Stimulated activated CD8-positive, alpha-beta memory T cell treated with anti-CD3 and anti-CD28 coated beads, Interleukin-15, amount 100 ng/mL, for 1 hour (primary cell): Measurements from ENCODE around the gene KIF18A.
"Not testable (repeated sequence)": the region's sequence is repeated elsewhere in the genome, so short reads cannot be mapped to it uniquely, and the experiment has no call there.

ENCODE experiments used
- DNase-seq: peaks from one replicate; pipeline ENCODE4 v3.0.0-alpha.2; 2020; ENCODE audit warnings: low read depth

Gene KIF18A

DNA sequence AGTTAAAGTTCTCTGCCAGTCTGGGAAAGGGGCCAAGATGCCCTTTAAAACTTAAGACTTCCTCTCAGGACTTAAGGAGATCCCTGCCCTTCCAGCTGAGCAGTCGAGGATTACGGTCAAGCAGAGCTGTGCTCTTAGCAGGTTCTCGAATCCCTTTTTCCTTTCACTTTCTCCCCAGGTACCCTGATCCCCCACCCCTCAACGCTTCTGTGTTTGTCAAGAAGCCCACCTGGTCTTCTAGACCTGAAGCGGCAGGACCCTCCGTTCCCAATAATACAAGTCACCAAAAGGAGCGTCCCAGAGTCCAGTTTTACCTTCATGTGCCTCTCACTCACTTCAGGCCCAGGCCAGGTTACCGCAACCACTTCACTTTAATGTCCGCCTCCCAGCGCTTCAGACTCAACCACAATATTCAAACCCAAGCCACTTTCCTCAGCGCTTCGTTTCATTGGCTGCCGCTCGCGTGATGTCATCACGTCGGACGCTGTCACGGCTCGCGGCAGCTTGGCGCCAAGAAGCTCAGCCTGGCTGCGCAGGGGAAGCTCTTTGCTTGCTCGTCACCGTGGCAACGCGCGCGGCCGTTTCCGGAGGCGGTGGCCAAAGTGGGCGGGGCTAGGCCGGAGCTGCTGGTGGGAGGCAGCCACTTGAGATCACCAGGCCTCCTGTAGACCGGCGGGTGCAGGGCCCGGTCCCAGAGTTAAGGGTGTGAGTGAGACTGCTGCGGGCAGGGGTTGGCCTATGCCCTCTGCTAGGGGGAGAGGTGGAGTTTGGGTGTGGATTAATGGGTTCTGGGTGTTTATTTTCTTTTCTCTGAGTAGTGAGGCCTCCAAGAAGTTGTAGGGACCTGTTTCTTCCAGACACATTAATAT, at the start of gene KIF18A, which contains the start of gene METTL15:
Gene KIF18A, minus strand, starts transcription at position 407 of the 869 bp plus-strand sequence. CDS start 10,209 bp downstream, outside the sequence.
Gene METTL15, plus strand, starts transcription at position 639 of the 869 bp plus-strand sequence. CDS start 4,947 bp downstream, outside the sequence.
- DNase-seq: peak; percentile 97

DNA sequence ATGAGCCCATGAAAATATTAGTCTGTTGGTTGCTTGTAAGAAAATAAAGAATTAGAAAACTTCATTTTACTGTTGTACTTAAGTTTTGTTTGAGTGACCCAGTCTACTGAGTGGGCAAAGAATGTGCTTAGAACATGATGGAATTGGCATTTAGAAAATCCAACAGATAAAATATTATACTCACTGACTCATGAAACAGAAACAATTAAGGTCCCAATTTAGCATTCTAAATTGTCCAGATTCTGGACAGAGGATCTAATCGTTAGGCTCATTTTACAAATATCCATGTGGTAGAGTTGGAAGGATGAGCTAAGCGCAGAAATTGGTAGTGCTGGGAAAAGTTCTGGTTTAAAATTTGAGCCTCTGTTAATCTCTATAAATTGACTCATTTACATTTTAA, 45.6 kb upstream of the KIF18A start:
- DNase-seq: no peak

DNA sequence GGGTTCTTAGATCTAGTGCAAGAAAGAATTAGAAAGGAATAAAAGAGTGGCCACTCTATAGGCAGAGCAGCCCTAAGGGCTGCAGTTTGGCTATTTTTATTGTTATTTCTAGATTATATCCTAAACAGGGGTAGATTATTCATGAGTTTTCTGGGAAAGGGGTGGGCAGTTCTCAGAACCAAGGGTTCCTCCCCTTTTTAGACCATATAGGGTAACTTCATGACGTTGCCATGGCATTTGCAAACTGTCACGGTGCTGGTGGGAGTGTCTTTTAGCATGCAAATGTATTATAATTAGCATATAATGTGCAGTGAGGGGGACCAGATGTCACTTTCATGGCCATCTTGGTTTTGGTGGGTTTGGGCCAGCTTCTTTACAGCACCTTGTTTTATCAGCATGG, 44.8 kb upstream of the KIF18A start:
- DNase-seq: no peak

DNA sequence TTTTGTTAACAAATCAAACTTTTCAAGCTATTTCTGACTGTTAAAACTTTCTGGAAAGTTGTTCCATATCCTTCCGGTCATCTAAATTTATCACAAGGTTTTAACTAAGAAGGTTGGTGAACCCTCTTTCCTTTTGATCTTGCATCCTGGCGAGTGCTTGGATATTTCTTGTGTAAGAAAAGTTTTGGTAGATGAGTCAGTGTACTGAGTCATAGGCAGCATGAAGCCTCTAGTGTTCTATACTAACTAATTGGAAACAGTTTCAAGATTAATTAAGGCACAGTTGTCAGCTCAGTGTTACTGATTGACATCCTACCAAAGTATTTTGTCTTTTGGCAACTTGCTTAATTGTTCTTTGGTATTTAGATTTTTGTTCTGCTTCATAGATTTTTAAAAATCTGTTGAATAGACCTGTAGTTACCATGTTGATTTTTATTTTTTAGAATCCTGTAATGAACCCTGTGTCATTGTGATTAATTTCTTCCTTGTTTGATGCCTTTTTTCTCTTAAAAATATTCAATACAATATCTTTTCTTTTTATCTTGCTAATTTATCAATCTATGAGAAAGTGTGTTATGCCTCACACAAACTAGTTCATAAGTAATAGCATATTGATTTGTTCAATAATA, 38.3 kb upstream of the KIF18A start:
- no peak for DNase-seq

DNA sequence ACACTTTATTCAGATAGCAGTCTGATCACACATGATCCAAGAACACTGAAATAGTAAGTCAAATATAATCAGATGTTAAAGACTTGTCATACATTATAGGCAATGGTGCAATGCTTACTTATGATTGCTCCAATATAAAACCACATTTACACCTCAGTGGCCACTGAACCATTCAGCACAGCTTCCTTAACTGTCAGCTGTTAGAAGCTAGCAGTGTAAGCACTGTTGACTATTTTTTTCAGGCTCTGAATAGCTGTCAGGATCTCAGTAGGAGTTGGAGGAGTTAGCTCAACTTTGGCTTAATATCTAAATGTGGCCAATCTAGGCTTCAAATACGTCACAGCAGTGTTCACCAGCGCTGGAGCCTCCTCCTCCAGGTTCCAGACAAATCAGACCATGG, 36.9 kb upstream of the KIF18A start:
- DNase-seq: no peak

DNA sequence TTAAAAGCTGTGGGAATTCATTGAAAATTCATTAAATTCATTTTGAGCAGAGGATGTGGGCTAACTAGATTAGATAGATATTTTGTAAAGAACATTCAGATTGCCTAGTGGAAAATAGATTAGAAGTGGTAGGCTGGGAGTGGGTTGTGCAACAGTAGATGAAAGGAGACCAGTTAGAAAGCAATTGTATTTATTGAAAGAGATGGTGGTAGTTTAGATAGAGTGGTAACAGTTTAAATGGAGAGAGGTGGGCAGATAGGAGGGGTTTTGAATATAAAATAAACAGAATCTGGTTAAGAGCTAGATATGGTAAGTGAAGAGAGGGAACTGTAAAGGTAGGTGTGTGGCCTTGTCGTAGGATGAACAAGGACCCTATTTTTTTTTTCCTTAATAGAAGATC, 34.8 kb upstream of the KIF18A start:
- no peak for DNase-seq

DNA sequence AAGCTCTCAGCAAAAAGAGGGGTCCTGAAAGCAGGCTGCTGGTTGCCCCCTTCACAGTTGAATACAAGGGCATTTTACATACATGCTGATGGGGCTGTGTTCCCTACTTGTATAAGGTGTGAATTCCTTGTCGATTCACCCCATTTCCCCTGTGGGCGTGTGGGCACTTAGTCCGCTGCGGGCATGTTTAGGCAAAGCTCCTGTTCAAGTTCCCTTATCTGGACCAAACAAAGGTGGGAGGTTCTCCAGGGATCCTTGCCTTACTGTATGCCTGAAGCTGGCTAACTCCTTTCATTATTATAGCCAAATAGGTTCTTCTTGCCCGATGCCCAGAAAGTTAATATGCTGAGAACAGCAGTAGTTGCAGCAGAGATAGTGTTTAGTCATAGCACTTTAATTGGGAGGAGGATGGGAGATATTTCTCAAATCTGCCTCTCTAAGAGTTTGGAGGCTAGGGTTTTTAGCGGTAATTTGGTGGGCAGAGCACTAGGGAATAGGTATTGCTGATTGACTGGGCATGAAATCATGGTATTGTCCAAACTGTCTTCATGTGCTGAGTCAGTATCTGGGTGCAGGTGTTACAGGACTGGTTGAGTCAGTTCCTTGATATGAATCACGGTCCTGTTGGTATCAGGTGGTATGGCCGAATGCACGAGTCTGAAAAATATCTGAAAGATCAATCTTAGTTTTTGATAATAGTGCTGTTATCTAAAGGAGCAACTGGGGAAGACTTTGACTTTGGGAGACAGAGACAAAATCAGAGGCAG, 32.9 kb upstream of the KIF18A start:
- DNase-seq: no peak

DNA sequence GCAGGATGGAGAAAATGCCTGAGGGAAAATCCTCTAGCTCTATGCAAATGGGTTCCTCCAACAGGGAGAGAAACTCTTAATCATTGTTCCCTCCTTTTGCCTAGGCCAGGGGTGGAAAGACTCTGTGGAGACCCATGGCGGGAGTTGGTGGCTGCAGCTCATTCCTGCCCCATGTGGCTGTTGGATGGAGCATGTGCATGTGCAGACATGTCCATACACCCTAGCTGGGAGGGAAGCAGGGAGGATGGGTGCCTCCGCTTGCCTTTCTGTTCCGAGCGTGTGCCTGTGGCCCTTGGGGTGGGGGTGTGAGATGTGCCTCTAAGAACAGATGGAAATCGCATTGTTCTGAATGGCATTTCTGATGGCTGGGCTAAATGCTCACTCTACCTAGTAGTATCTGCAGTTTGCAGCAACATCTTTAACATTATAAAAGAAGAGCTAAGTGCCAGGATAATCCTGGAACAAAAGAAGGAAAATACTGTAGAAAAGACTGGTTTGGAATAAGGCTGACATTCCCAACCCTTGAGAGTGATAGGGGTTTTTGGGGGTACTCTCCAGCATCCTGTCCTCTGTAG, 32.0 kb upstream of the KIF18A start:
- no peak for DNase-seq

DNA sequence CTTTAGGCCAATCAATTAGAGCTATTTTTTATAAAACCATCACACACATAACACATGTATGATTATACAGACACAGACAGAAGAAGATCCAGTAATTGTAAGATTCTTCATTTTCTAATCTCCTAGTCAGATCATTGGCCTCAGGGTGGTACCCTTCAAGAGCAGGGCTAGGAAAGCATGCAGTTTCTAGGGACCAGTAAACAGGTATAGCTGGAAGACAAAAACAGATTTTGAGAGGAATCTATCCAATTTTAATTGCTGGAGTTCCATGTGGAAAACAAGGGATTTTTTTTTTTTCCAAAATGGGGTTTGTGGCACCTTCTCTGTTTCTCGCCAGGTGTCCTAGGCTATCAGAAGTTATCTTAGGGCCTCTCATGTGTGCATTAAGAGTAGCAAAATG, 29.9 kb upstream of the KIF18A start:
- DNase-seq: no peak

DNA sequence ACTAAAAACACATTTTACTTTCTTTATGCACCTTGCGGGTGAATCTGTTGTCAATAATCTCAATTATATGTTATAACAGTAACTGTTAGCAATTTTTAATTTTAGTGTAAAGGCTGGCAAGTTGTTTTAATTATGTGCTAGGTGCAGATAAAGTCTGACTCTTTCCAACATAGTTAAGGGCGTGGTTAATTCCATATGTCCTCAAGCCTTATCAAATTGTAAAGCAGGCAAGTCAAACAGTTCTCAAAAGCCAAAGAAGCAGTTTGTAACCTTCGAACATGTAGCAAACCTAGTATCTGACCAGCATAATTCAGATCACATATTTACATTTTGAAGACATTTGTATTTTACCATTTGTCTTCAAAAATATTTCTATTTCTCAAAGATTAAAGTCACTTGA, 29.4 kb upstream of the KIF18A start:
- no peak for DNase-seq

DNA sequence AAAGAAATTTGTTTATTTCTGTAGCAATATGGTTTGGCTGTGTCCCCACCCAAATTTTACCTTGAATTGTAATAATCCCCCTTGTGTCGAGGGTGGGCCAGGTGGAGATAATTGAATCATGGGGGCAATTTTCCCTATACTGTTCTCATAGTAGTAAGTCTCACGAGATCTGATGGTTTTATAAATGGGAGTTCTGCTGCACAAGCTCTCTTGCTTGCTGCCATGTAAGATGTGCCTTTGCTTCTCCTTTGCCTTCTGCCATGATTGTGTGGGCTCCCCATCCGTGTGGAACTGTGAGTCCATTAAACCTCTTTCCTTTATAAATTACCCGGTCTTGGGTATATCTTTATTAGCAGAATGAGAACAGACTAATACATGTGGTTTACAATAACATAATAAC, 28.2 kb upstream of the KIF18A start:
- DNase-seq: not testable (repeated sequence)

DNA sequence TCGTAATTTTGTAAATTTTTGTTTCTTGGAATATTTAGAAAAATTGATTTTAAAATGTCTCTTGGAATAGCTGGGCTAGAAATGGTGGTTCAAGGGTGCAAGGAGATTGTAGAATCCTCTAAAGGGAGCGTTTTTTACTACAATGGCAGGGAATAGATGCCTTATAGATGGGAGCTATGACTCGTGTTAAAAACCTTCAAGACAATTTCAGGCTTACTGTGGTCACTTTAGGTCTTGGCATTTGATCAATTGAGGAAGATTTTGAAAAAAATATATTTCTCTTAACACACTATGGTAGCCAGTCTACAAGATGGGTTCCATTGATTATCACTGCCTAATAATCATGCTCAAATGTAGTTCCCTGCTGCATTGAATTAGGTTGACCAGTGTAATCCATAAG, 25.2 kb upstream of the KIF18A start:
- DNase-seq: no peak

DNA sequence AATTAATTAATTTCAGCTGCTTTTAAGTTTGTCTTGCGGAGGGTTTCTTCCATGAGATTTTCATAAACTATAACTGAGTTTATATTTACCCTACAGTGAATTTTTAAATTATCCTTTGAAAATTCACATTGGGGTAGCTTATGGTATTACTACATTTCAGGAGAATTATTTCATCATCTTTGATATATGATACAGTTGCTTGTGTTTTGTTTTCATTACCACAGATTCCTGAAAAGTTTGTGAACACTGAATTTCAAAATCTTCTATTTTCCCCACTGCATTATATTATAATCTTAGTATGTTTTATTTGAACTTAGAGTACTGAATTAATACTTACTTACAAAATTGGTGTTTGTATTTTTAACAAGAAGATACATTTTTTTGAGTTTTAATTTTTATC, 24.6 kb upstream of the KIF18A start:
- no peak for DNase-seq

DNA sequence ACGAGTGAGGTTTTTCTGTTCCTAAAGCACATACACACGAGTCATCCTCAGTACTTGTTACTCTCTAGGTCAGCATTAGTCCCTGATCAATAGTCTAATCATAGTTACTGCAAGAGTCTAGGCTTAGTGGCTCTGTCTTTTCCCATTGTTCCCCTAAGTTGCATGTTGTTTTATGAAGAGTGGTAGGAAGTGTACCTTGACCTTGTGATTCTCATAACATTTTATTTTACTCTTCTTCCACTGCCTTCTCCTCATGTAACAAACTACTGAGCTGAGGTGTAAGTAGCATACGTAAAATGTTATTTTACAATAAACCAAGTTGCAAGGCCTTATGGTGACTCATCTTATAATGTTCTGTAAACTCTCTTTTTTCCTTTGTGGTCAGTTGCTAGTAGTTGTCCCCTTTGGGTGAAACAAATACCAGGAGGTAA, 15.2 kb upstream of the KIF18A start:
- no peak for DNase-seq

DNA sequence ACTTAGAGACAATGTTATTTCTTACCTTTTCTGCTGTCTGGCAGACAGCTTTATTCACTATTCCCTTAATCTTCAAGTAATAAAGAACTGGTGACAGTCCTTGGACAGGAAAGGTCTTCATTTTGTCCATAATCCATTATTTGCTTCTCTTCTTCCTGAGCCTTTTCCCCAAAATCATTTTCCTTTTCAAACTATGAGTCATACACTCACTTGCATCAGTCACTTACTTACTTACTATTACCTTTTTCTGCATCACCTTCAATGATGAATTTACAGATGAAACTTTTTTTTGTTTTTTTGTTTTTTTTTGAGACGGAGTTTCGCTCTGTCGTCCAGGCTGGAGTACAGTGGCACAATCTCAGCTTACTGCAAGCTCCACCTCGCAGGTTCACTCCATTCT, 9.8 kb upstream of the KIF18A start:
- DNase-seq: no peak

DNA sequence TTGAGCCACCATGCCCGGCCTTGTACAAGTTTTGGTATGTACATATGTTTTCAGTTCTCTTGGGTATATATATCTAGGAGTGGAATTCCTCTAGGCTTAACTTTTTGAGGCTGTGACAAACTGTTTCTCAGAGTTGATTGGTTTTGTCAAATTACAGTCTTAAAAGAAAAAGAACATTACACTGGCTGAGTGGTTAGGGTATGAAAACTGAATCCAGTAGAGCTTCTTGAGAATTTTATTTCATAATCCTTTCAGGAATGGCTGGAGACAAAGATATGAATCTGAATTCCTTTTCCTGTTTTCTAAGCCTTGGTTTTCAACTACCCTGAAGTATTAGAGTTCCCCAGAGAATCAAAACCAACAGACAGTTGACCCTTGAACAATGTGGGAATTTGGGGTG, 6.8 kb upstream of the KIF18A start:
- DNase-seq: no peak

DNA sequence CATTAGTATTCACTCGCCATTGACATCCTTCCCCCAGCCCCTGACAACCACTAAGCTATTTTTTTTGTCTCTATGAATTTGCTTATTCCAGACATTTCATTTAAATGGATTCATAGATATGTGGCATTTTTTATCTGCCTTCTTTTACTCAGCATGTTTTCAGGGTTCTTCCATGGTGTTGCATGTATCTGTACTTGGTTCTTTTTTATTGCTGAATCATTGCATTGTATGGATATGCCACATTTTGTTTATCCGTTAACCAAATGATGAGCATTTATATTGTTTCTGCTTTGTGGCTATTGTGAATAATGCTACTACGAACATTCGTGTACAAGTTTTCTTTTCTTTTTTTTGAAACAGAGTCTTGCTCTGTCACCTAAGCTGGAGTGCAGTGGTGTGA, 6.2 kb upstream of the KIF18A start:
- no peak for DNase-seq

DNA sequence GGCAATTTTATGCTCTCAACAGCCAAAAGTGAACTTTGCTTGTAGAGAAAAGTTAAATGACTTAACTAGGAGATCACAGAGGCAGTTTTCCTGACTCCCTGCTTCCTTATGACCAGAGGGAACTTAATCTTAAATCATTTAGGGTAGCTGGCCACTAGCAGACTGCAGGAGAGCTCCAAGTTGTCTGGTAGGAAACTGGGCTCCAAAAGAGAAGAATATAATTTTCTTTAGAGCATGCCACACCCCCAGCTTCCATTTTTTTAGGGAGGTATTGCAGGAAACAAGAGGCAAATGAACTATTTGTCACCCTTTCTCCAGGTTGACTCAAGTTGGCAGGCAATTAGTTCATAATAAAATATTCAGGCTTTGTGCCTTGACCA, 2.9 kb upstream of the KIF18A start:
- DNase-seq: no peak

DNA sequence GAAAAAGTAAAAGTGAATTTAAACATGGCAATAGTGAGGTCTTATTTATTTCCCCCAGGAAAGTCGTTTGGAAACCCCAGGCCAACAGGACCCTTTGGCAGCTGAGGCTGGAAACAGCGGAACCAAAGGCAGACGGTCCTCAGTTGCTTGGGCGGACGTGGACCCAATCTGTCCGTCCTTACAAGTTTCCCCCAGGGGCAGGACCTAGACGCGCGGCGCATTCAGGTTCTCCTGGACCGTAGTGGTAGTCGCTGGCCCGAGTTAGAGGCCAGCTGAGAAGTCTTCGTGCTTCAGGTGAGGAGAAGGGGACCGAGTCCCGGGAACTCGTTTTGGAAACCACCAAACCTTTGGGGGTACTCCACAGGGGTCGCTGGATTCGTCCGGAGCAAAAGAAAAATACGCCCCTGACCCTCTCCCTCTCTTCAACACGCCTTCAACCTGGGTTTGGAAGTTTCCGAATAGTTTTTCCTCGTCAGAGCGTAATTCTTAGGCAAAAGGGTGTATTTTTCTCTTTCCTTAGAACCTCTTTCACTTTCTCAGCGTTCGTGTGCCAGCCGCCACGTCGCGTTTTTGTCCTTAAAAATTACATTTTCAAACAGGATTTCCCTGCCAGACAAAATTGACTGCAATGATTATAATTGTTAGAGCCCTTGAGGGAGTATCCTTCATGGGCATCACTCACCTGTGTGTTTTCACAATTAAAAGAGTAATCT, 2.3 kb upstream of the KIF18A start:
- peak; percentile 29 for DNase-seq

DNA sequence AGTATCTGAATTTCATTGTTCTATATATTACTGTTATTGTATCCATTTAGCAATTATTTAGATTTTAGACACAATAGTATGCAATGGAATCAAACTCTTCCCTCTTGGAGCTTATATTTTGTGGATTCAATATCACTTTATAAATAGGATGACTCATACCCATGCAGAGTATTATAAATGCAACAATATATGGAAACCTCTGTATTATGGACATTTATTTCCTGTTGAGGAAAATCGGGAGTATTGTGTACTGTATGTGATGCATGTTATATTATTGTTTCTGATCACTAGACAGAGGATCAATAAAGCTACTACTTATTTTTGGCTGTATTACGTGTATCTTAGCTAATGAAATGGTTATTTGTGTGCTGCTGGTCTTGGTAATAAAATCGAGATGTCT, 1.0 kb upstream of the KIF18A start:
- no peak for DNase-seq

DNA sequence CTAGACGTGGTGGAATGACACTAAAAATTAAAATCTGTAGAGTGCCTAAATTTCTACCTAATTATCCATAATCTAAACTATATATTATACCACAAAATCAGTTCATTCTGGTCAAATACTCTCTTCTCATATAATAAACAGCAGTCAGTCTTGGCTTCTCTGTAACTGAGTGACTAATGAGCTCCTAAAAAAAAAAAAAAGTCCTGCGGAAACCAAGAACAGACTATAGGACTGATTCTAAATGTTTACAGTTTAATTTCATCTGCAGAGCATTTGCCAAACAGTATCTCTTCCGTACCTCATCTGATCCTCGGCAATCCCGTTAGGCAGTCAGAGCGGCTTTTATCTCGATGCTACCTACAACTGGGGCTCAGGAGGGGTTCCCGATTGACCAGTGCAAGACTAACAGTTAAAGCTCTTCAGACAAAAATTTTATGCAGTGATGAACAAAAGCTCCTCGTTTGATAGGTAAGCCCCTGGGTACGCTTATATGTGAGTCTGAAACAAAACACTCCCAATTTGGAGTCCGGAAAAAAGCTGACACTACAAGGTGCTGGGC, 686 bp downstream of the KIF18A start:
- no peak for DNase-seq
